IMR-90 (cell line): ENCODE results near the gene TXNDC11. TPM values are rescaled to one million over a fixed set of nuclear protein-coding genes. Genes with fewer than 3 reads are reported as not detected.

Experiments used
- ATAC-seq: fragments of 200-7000 bp; cut with Tn5 transposase; 2 replicates; pipeline ENCODE4 v1.9.1; 2020; ENCODE audit warnings: low read depth, mild to moderate bottlenecking, moderate library complexity
- BruUV-seq: library from RNA; stranded (reverse); fragments of 400-500 nt; replicated peaks from 2 replicates; lab custom pipeline; 2021; lab: Mats Ljungman, UMichigan
- CTCF ChIA-PET: fragments of 300-600 bp; formaldehyde crosslinking; extraction: SDS; loops from one replicate; lab custom pipeline; 2021; ENCODE audit warnings: antibody characterized with exemption; lab: Yijun Ruan, JAX
- POLR2A ChIA-PET: fragments of 300-600 bp; sonication (Branson Sonifier 250); formaldehyde crosslinking; loops from one replicate; lab custom pipeline; 2022; ENCODE audit warnings: antibody characterized with exemption; ENCODE audit not compliant: unreplicated experiment; lab: Charles Lee
- DNase-seq: peaks from one replicate; pipeline ENCODE4 v3.0.0; 2013
- H2AFZ ChIP-seq: replicated peaks from 2 replicates; pipeline ENCODE3; 2013; ENCODE audit warnings: low read length, mild to moderate bottlenecking; ENCODE audit not compliant: poor library complexity
- H2AK5ac ChIP-seq: 2 replicates; pipeline ENCODE4 v1.6.1; 2013; ENCODE audit warnings: low read depth, low read length, inconsistent platforms
- H2AK9ac ChIP-seq: replicated peaks from 2 replicates; pipeline ENCODE3; 2013; ENCODE audit warnings: mild to moderate bottlenecking, low read depth, low read length, moderate library complexity; ENCODE audit not compliant: poor library complexity
- H2BK120ac ChIP-seq: 2 replicates; pipeline ENCODE4 v1.6.1; 2013; ENCODE audit warnings: low read depth, low read length, inconsistent platforms
- H2BK15ac ChIP-seq: 3 replicates; pipeline ENCODE4 v1.6.1; 2013; ENCODE audit warnings: low read depth, low read length, inconsistent platforms
- H2BK20ac ChIP-seq: 2 replicates; pipeline ENCODE4 v1.6.1; 2013; ENCODE audit warnings: low read depth, mild to moderate bottlenecking, inconsistent platforms, low read length, moderate library complexity
- H2BK5ac ChIP-seq: 2 replicates; pipeline ENCODE4 v1.6.1; 2013; ENCODE audit warnings: mild to moderate bottlenecking, low read depth, low read length, inconsistent platforms; ENCODE audit not compliant: poor library complexity, severe bottlenecking
- H3K14ac ChIP-seq: replicated peaks from 2 replicates; pipeline ENCODE4 v1.6.1; 2013; ENCODE audit warnings: low read depth, low read length, inconsistent platforms
- H3K18ac ChIP-seq: 2 replicates; pipeline ENCODE4 v1.6.1; 2013; ENCODE audit warnings: low read depth, low read length, control low read depth
- H3K23ac ChIP-seq: 2 replicates; pipeline ENCODE4 v1.6.1; 2013; ENCODE audit warnings: low read depth, low read length, inconsistent platforms
- H3K27ac ChIP-seq: 2 replicates; pipeline ENCODE4 v1.5.1; 2013; ENCODE audit warnings: mild to moderate bottlenecking, control low read depth, low read length; ENCODE audit not compliant: insufficient read depth
- H3K27me3 ChIP-seq: 2 replicates; pipeline ENCODE4 v1.6.1; 2013; ENCODE audit warnings: low read length; ENCODE audit not compliant: control insufficient read depth, insufficient read depth
- H3K36me3 ChIP-seq: 2 replicates; pipeline ENCODE4 v1.6.1; 2013; ENCODE audit warnings: low read length, mixed read lengths; ENCODE audit not compliant: control insufficient read depth, insufficient read depth
- H3K4ac ChIP-seq: 2 replicates; pipeline ENCODE4 v1.6.1; 2013; ENCODE audit warnings: low read depth, low read length, inconsistent platforms
- H3K4me1 ChIP-seq: 2 replicates; pipeline ENCODE4 v1.6.1; 2013; ENCODE audit warnings: low read length, mixed read lengths; ENCODE audit not compliant: control insufficient read depth, insufficient read depth
- H3K4me2 ChIP-seq: 2 replicates; pipeline ENCODE4 v1.6.1; 2013; ENCODE audit warnings: low read depth, mild to moderate bottlenecking, control low read depth, low read length, moderate library complexity
- H3K4me3 ChIP-seq: 2 replicates; pipeline ENCODE4 v1.5.1; 2013; ENCODE audit warnings: low read depth, mild to moderate bottlenecking, control low read depth, low read length, moderate library complexity; ENCODE audit not compliant: insufficient read depth
- H3K56ac ChIP-seq: 2 replicates; pipeline ENCODE4 v1.6.1; 2013; ENCODE audit warnings: low read length, inconsistent platforms; ENCODE audit not compliant: insufficient read depth; ENCODE audit errors: extremely low read depth
- H3K79me1 ChIP-seq, 2 experiments: 2 replicates each; pipeline ENCODE4 v1.6.1; 2013; ENCODE audit warnings: low read length in 2 of 2, inconsistent platforms in 1 of 2, low read depth in 1 of 2
- H3K9ac ChIP-seq: 2 replicates; pipeline ENCODE4 v1.6.1; 2013; ENCODE audit warnings: low read depth, low read length, control low read depth
- H3K9me1 ChIP-seq: 2 replicates; pipeline ENCODE4 v1.6.1; 2013; ENCODE audit warnings: low read length, inconsistent platforms; ENCODE audit not compliant: insufficient read depth
- H3K9me3 ChIP-seq: 2 replicates; pipeline ENCODE4 v1.6.1; 2013; ENCODE audit warnings: low read length; ENCODE audit not compliant: control insufficient read depth, insufficient read depth
- H4K20me1 ChIP-seq: 2 replicates; pipeline ENCODE4 v1.6.1; 2013; ENCODE audit warnings: low read length, inconsistent platforms; ENCODE audit not compliant: insufficient read depth
- H4K5ac ChIP-seq: 2 replicates; pipeline ENCODE4 v1.6.1; 2013; ENCODE audit warnings: mild to moderate bottlenecking, low read depth, low read length, control low read depth
- H4K8ac ChIP-seq, 2 experiments: 2 replicates each; pipeline ENCODE4 v1.6.1; 2013; ENCODE audit warnings: low read depth in 2 of 2, low read length in 2 of 2, control low read depth in 1 of 2, inconsistent platforms in 1 of 2
- H4K91ac ChIP-seq: 2 replicates; pipeline ENCODE4 v1.6.1; 2013; ENCODE audit warnings: low read depth, low read length, inconsistent platforms; ENCODE audit not compliant: insufficient read depth
- BHLHE40 ChIP-seq: fragments of 150-350 bp; IDR thresholded peaks from 2 replicates; pipeline ENCODE4 v1.6.1; 2016; ENCODE audit warnings: mild to moderate bottlenecking, low read depth, low read length
- CHD1 ChIP-seq: IDR thresholded peaks from 2 replicates; pipeline ENCODE4 v1.6.1; 2012; ENCODE audit warnings: low read depth, low read length, improper control_type of control experiment
- CTCF ChIP-seq: conservative IDR thresholded peaks from 2 replicates; pipeline ENCODE4 v1.5.1; 2012; ENCODE audit warnings: mild to moderate bottlenecking, low read depth, low read length, improper control_type of control experiment
- ELK1 ChIP-seq: fragments of 150-350 bp; IDR thresholded peaks from 2 replicates; pipeline ENCODE4 v1.6.1; 2016; ENCODE audit warnings: low read depth, mild to moderate bottlenecking, low read length, moderate library complexity, borderline replicate concordance
- FOS ChIP-seq: fragments of 150-350 bp; IDR thresholded peaks from 2 replicates; pipeline ENCODE4 v1.6.1; 2016; ENCODE audit warnings: low read depth, low read length
- MAFK ChIP-seq: IDR thresholded peaks from 2 replicates; pipeline ENCODE4 v1.6.1; 2012; ENCODE audit warnings: low read depth, low read length, improper control_type of control experiment
- MAZ ChIP-seq: IDR thresholded peaks from 2 replicates; pipeline ENCODE4 v1.6.1; 2012; ENCODE audit warnings: low read depth, mild to moderate bottlenecking, low read length, improper control_type of control experiment, moderate library complexity, borderline replicate concordance
- MXI1 ChIP-seq: IDR thresholded peaks from 2 replicates; pipeline ENCODE4 v1.6.1; 2012; ENCODE audit warnings: low read depth, mild to moderate bottlenecking, low read length, moderate library complexity, borderline replicate concordance
- NFE2L2 ChIP-seq: fragments of 150-350 bp; IDR thresholded peaks from 2 replicates; pipeline ENCODE4 v1.6.1; 2016; ENCODE audit warnings: low read depth, mild to moderate bottlenecking, low read length
- POLR2A ChIP-seq: IDR thresholded peaks from 2 replicates; pipeline ENCODE4 v1.6.1; 2012; ENCODE audit warnings: mild to moderate bottlenecking, low read depth, low read length
- RAD21 ChIP-seq: IDR thresholded peaks from 2 replicates; pipeline ENCODE4 v1.6.1; 2012; ENCODE audit warnings: low read length, improper control_type of control experiment
- RCOR1 ChIP-seq: IDR thresholded peaks from 2 replicates; pipeline ENCODE4 v1.6.1; 2012; ENCODE audit warnings: mild to moderate bottlenecking, low read length, improper control_type of control experiment; ENCODE audit not compliant: insufficient replicate concordance
- RFX5 ChIP-seq: IDR thresholded peaks from 2 replicates; pipeline ENCODE4 v1.8.0; 2012; ENCODE audit warnings: low read depth, mild to moderate bottlenecking, low read length, moderate library complexity
- SMC3 ChIP-seq: fragments of 150-350 bp; IDR thresholded peaks from 2 replicates; pipeline ENCODE4 v1.6.1; 2016; ENCODE audit warnings: low read depth, mild to moderate bottlenecking, antibody characterized with exemption, low read length, moderate library complexity
- USF2 ChIP-seq: fragments of 150-350 bp; IDR thresholded peaks from 2 replicates; pipeline ENCODE4 v1.6.1; 2017; ENCODE audit warnings: mild to moderate bottlenecking, antibody characterized with exemption, low read length, low read depth
- WGBS, 2 experiments: methylation state at CpG; one replicate each; pipeline versions ENCODE4 v1.1.5 to v1.1.7; 2013; ENCODE audit warnings: missing lambda C conversion rate in 2 of 2; ENCODE audit not compliant: insufficient read length in 1 of 2; ENCODE audit errors: extremely low coverage in 2 of 2; 5-methylcytosine and 5-hydroxymethylcytosine counted together
- dilution Hi-C: fragments of 300-500 bp; cut with HindIII; formaldehyde crosslinking; loops from one replicate; pipeline ENCODE4 v1.14.3; 2018; ENCODE audit warnings: low sequenced_read_pairs; ENCODE audit not compliant: unreplicated experiment
- in situ Hi-C: fragments of 300-500 bp; cut with MboI; formaldehyde crosslinking; loops from 3 replicates; pipeline ENCODE4 v1.14.3; 2019; ENCODE audit warnings: low sequenced_read_pairs, inconsistent platforms, mixed read lengths
- intact Hi-C: fragments of 100-400 bp; cut with micrococcal nuclease; formaldehyde crosslinking; loops from 2 replicates; pipeline ENCODE4 v1.10.0; 2022
- polyA plus RNA-seq, 3 experiments: library from polyadenylated mRNA; depleted of rRNA; stranded (reverse); fragments of >200 nt; gene quantifications; 2 replicates each; pipeline ENCODE4 v1.2.3, GENCODE V29; 2012; ENCODE audit warnings: low replicate concordance in 1 of 3
- total RNA-seq: library from RNA; depleted of rRNA; stranded (reverse); fragments of >200 nt; gene quantifications from 2 replicates; pipeline ENCODE4 v1.2.3, GENCODE V29; 2012

Gene TXNDC11
- total and polyA plus RNA-seq, 2 of the 4 experiments (the other 2 are of a cell fraction) = 25.3 to 42.9 TPM

GRCh38 chr16:11689031-11689840, 53.4 kb downstream of the TXNDC11 start:
- no peak overlapping the region for H3K18ac ChIP-seq
- H3K9ac ChIP-seq = no peak overlapping the region
- H2AFZ ChIP-seq = no peak overlapping the region
- H3K9me3 ChIP-seq = no peaks in the 10 kb centered on the region
- H3K36me3 ChIP-seq = peaks cover 29% of the 10 kb centered on the region
- H3K23ac ChIP-seq = no peak overlapping the region
- intact Hi-C loops = no loop called here
- H3K9me1 ChIP-seq = peaks cover 6% of the 10 kb centered on the region
- no peak overlapping the region for H3K56ac ChIP-seq
- peaks cover 22% of the 10 kb centered on the region for H4K20me1 ChIP-seq
- no peak overlapping the region for H2BK5ac ChIP-seq
- dilution Hi-C loops = no loop called here
- no peak overlapping the region for H4K91ac ChIP-seq
- ChIA-PET CTCF (no interaction called here), POLR2A (interaction anchor here (0.6 kb wide), 2 partner anchors 8 to 54 kb away, joined by 3 to 4 read pairs; partner anchors contain the start of gene TXNDC11)
- no peak overlapping the region for H2BK15ac ChIP-seq
- no peak overlapping the region for H2BK20ac ChIP-seq
- TF ChIP-seq MAZ (no peak), CHD1 (no peak), BHLHE40 (no peak), USF2 (no peak), SMC3 (no peak), RAD21 (no peak), RCOR1 (no peak), RFX5 (no peak), POLR2A (no peak), FOS (no peak), MXI1 (no peak), ELK1 (no peak), CTCF (no peak), NFE2L2 (no peak), MAFK (no peak)
- no peak overlapping the region for H3K4ac ChIP-seq
- no peak overlapping the region for H3K4me2 ChIP-seq
- no peak overlapping the region for H3K27ac ChIP-seq
- peaks cover 20 to 61% of the 10 kb centered on the region in 2 experiments for H3K79me1 ChIP-seq
- H3K4me1 ChIP-seq = peaks cover 11% of the 10 kb centered on the region
- no peak overlapping the region for H4K8ac ChIP-seq
- WGBS, 2 experiments = no CpG with 5 or more reads among the region's 3 CpGs
- H3K14ac ChIP-seq = no peak overlapping the region
- no peak overlapping the region for H2BK120ac ChIP-seq
- H2AK5ac ChIP-seq = no peak overlapping the region
- in situ Hi-C loops = no loop called here
- no peak overlapping the region for H3K4me3 ChIP-seq
- no peak for DNase-seq
- H4K5ac ChIP-seq = no peak overlapping the region
- H2AK9ac ChIP-seq = no peak overlapping the region
- no peak for ATAC-seq
- no peaks in the 10 kb centered on the region for H3K27me3 ChIP-seq
- no TSS peak for BruUV-seq
